T-helper 1 cell treated with Interleukin-12 subunit alpha and Interleukin-12 subunit beta and Interleukin-4 antibody, amounts not matched to agents 30 μg/mL and 1 μg/mL, for 36 hours (primary cell): Measurements from ENCODE around the gene SELENOT.

Experiments used
- H3K27ac Mint-ChIP-seq: one replicate; pipeline ENCODE4 v1.8.0; 2021; ENCODE audit warnings: mild to moderate bottlenecking, mixed read lengths
- H3K27me3 Mint-ChIP-seq: one replicate; pipeline ENCODE4 v1.8.0; 2021; ENCODE audit warnings: low read depth, mixed read lengths
- H3K36me3 Mint-ChIP-seq: one replicate; pipeline ENCODE4 v1.8.0; 2021; ENCODE audit warnings: low read depth, mixed read lengths
- H3K4me1 Mint-ChIP-seq: one replicate; pipeline ENCODE4 v1.8.0; 2021; ENCODE audit warnings: low read depth, mixed read lengths
- H3K4me3 Mint-ChIP-seq: one replicate; pipeline ENCODE4 v1.8.0; 2021; ENCODE audit warnings: mild to moderate bottlenecking, moderate library complexity, mixed read lengths
- H3K9me3 Mint-ChIP-seq: one replicate; pipeline ENCODE4 v1.8.0; 2021; ENCODE audit warnings: mixed read lengths

SELENOT gene

GRCh38 chr3:150663461-150663860, 60.3 kb downstream of the SELENOT start:
- peaks cover 24% of the 10 kb centered on the region for H3K4me1 Mint-ChIP-seq
- H3K9me3 Mint-ChIP-seq, result no peaks in the 10 kb centered on the region
- H3K4me3 Mint-ChIP-seq, result no peak overlapping the region
- H3K27me3 Mint-ChIP-seq, result peaks cover 36% of the 10 kb centered on the region
- peaks cover 2% of the 10 kb centered on the region for H3K36me3 Mint-ChIP-seq
- H3K27ac Mint-ChIP-seq, result no peak overlapping the region

GRCh38 chr3:150666167-150666566, 63.0 kb downstream of the SELENOT start:
- Mint-ChIP-seq H3K4me3 (peak overlapping the region; percentile 32), H3K4me1 (peaks cover 24% of the 10 kb centered on the region), H3K36me3 (peaks cover 2% of the 10 kb centered on the region), H3K9me3 (no peaks in the 10 kb centered on the region), H3K27me3 (peaks cover 46% of the 10 kb centered on the region), H3K27ac (peak overlapping the region; percentile 32)

GRCh38 chr3:150673966-150674365, 70.8 kb downstream of the SELENOT start:
- H3K27ac Mint-ChIP-seq, result no peak overlapping the region
- peaks cover 18% of the 10 kb centered on the region for H3K9me3 Mint-ChIP-seq
- H3K4me3 Mint-ChIP-seq, result no peak overlapping the region
- H3K27me3 Mint-ChIP-seq, result peaks cover 26% of the 10 kb centered on the region
- peaks cover 2% of the 10 kb centered on the region for H3K36me3 Mint-ChIP-seq
- H3K4me1 Mint-ChIP-seq, result peaks cover 2% of the 10 kb centered on the region

GRCh38 chr3:150675587-150675986, 72.5 kb downstream of the SELENOT start:
- H3K27ac Mint-ChIP-seq, result no peak overlapping the region
- H3K27me3 Mint-ChIP-seq, result peaks cover 16% of the 10 kb centered on the region
- H3K9me3 Mint-ChIP-seq, result peaks cover 18% of the 10 kb centered on the region
- peaks cover 5% of the 10 kb centered on the region for H3K4me1 Mint-ChIP-seq
- peaks cover 4% of the 10 kb centered on the region for H3K36me3 Mint-ChIP-seq
- H3K4me3 Mint-ChIP-seq, result no peak overlapping the region
